SU-DHL-6 (cell line): ENCODE measurements around the gene ZNF667.

ENCODE experiments used
- H2AFZ ChIP-seq: fragments of 200-600 bp; sonication (generic); 2 replicates; pipeline ENCODE4 v1.6.1; 2014; ENCODE audit warnings: low read depth, mild to moderate bottlenecking, moderate library complexity, mixed read lengths, antibody characterized with exemption, low read length; ENCODE audit not compliant: severe bottlenecking
- H3F3A ChIP-seq: fragments of 200-600 bp; shearing (Covaris generic); 2 replicates; pipeline ENCODE4 v1.6.0; 2016; ENCODE audit warnings: antibody characterized with exemption, mild to moderate bottlenecking; ENCODE audit not compliant: insufficient read depth
- H3K27ac ChIP-seq: fragments of 200-600 bp; sonication (generic); 2 replicates; pipeline ENCODE4 v1.5.1; 2016; ENCODE audit warnings: low read depth, mild to moderate bottlenecking, low read length, moderate library complexity, mixed read lengths
- H3K27me3 ChIP-seq: fragments of 200-600 bp; sonication (generic), shearing (Covaris generic); 2 replicates; pipeline ENCODE4 v1.6.0; 2014; ENCODE audit warnings: mild to moderate bottlenecking, low read length
- H3K36me3 ChIP-seq: fragments of 200-600 bp; sonication (generic); 2 replicates; pipeline ENCODE4 v1.6.1; 2014; ENCODE audit warnings: mild to moderate bottlenecking, low read length, mixed read lengths
- H3K4me2 ChIP-seq: fragments of 300-600, 200-600 bp; shearing (Covaris generic), sonication (generic); 2 replicates; pipeline ENCODE4 v1.6.0; 2014; ENCODE audit warnings: low read length, low read depth, mild to moderate bottlenecking; ENCODE audit not compliant: poor library complexity, severe bottlenecking
- H3K4me3 ChIP-seq: fragments of 200-600 bp; sonication (generic); 2 replicates; pipeline ENCODE4 v1.5.1; 2014; ENCODE audit warnings: antibody characterized with exemption, low read length, mild to moderate bottlenecking, mixed read lengths; ENCODE audit not compliant: insufficient read depth, poor library complexity, severe bottlenecking
- H3K79me2 ChIP-seq: fragments of 200-600 bp; sonication (generic); 2 replicates; pipeline ENCODE4 v1.6.1; 2014; ENCODE audit warnings: mild to moderate bottlenecking, low read length, moderate library complexity; ENCODE audit not compliant: insufficient read depth
- H3K9ac ChIP-seq: fragments of 200-600 bp; sonication (generic); 2 replicates; pipeline ENCODE4 v1.7.0; 2014; ENCODE audit warnings: mild to moderate bottlenecking, low read length
- H3K9me2 ChIP-seq: fragments of 200-600 bp; sonication (generic); replicated peaks from 2 replicates; pipeline ENCODE4 v1.6.1; 2014; ENCODE audit warnings: low read length; ENCODE audit not compliant: insufficient read depth
- H3K9me3 ChIP-seq: fragments of 200-600 bp; sonication (generic); 2 replicates; pipeline ENCODE4 v1.6.1; 2014; ENCODE audit warnings: low read length, mixed read lengths; ENCODE audit not compliant: insufficient read depth
- H4K20me1 ChIP-seq: fragments of 200-600 bp; sonication (generic); 2 replicates; pipeline ENCODE4 v1.6.1; 2014; ENCODE audit warnings: low read depth, mild to moderate bottlenecking, antibody characterized with exemption, low read length, moderate library complexity, mixed read lengths
- CTCF ChIP-seq: fragments of 200-600 bp; sonication (generic); IDR thresholded peaks from one replicate; pipeline ENCODE4 v1.5.1; 2017; ENCODE audit warnings: antibody characterized with exemption, mild to moderate bottlenecking, low read length, moderate library complexity; ENCODE audit not compliant: insufficient read depth, poor library complexity, severe bottlenecking
- EZH2phosphoT487 ChIP-seq: fragments of 200-600 bp; sonication (generic), shearing (Covaris generic); conservative IDR thresholded peaks from 2 replicates; pipeline ENCODE4 v1.6.1; 2018; ENCODE audit warnings: mild to moderate bottlenecking, antibody characterized with exemption, low read length, moderate library complexity, mixed read lengths

The ZNF667 gene

GRCh38 chr19:56405062-56405461, 72.1 kb downstream of the ZNF667 start:
- peak overlapping the region; percentile 80; the same call in 1 of the 2 replicates for H3K9ac ChIP-seq
- peak overlapping the region; percentile 71 for H3K4me3 ChIP-seq
- no peaks in the 10 kb centered on the region for H4K20me1 ChIP-seq
- H3K27me3 ChIP-seq = no peaks in the 10 kb centered on the region
- H3K9me2 ChIP-seq = no peaks in the 10 kb centered on the region
- peak overlapping the region; percentile 99 for H3K4me2 ChIP-seq
- H3K9me3 ChIP-seq = peaks cover 15% of the 10 kb centered on the region; the same call in 1 of the 2 replicates
- no peak for TF ChIP-seq EZH2phosphoT487
- no peak for TF ChIP-seq CTCF
- H3K27ac ChIP-seq = no peak overlapping the region
- no peaks in the 10 kb centered on the region for H3F3A ChIP-seq
- no peak overlapping the region for H2AFZ ChIP-seq
- H3K36me3 ChIP-seq = peaks cover 33% of the 10 kb centered on the region
- H3K79me2 ChIP-seq = no peaks in the 10 kb centered on the region

DNA sequence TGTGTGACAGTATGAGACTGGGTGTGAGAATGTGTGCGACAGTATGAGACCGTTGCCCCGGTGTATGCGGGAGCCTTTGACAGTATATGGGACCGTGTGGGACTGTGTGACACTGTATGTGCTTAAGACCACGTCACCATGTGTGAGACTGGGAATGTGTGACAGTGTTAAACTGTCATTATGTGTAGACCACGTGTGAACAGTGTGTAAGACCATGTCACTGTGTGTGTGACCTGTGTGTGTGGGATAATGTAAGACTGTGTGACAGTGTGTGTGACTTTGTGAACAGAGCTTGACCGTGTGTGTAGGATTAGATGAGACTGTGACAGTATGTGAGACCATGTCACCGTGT, 72.5 kb downstream of the ZNF667 start:
- peaks cover 19% of the 10 kb centered on the region; the same call in 1 of the 2 replicates for H3K9me3 ChIP-seq
- TF ChIP-seq CTCF (no peak), EZH2phosphoT487 (no peak)
- peak overlapping the region; percentile 100 for H2AFZ ChIP-seq
- no peaks in the 10 kb centered on the region for H3K79me2 ChIP-seq
- H3K4me3 ChIP-seq = peak overlapping the region; percentile 71
- H3K9ac ChIP-seq = peak overlapping the region; percentile 80
- peaks cover 29% of the 10 kb centered on the region for H3K36me3 ChIP-seq
- H3K4me2 ChIP-seq = peak overlapping the region; percentile 99
- no peaks in the 10 kb centered on the region for H4K20me1 ChIP-seq
- no peaks in the 10 kb centered on the region for H3K9me2 ChIP-seq
- H3K27me3 ChIP-seq = no peaks in the 10 kb centered on the region
- no peak overlapping the region for H3K27ac ChIP-seq
- no peaks in the 10 kb centered on the region for H3F3A ChIP-seq

DNA sequence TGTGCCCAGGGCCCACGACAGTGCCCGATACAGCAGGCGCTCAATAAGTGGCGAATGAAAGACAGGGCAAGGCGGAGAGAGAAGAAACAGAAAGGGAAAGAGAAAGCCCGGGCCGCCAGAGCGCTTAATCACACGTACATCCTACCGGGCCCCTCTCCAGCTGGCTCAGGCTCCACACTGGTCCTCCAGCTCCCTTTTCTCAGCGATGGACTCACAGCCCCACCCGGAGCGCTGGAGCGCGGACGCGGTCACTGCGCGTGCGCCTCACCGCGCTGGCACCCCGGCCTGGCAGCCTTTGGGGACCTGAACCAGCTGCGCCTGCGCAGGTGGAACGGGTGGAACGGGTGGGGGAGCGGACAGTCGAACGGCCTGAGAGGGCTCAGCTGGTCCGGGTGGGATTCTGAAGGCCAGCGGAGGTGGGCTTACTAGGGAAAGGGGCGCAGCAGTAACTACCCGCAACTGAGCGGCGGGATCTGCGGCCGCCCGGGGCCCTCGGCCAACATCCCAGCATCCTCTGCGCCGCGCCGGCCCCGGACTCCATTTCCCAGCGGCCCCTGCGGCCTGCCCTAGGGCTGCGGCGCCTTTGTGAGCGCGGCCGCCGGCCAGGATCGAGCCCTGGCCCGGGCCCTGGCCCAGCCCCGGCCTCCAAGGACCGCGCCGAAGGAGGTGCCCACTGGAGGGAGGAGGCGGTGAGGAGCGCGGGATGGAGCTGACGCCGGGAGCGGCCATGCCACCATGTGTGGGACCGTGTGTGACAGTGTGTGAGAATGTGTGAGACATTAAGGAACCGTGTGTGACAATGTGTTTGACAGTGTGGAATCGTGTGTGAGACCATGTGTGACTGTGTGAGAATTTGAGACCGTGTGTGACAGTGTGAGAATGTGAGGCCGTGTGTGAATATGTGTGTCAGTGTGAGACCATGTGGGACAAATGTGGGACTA, 73.1 kb downstream of the ZNF667 start, which contains the start of gene ZNF583:
TSS of gene ZNF583 (plus strand) at position 569 of the 941 bp plus-strand sequence. CDS start 2,783 bp downstream, outside the sequence.
- peak within 1 kb of the TSS; percentile 99 for H3K4me2 ChIP-seq
- TF ChIP-seq EZH2phosphoT487 (no peak), CTCF (no peak)
- no peaks in the 10 kb centered on the region for H4K20me1 ChIP-seq
- no peaks in the 10 kb centered on the region for H3F3A ChIP-seq
- H3K9ac ChIP-seq = peak within 1 kb of the TSS; percentile 80
- peak within 1 kb of the TSS; percentile 61 for H3K27ac ChIP-seq
- H3K79me2 ChIP-seq = no peaks in the 10 kb centered on the region
- peak within 1 kb of the TSS; percentile 100 for H2AFZ ChIP-seq
- H3K9me3 ChIP-seq = peaks cover 22% of the 10 kb centered on the region; the same call in 1 of the 2 replicates
- peaks cover 23% of the 10 kb centered on the region for H3K36me3 ChIP-seq
- H3K9me2 ChIP-seq = no peaks in the 10 kb centered on the region
- H3K27me3 ChIP-seq = no peaks in the 10 kb centered on the region
- H3K4me3 ChIP-seq = peak within 1 kb of the TSS; percentile 71
